NOMO-1 treated with dmso at 0.1 percent for 144 hours (cell line): ENCODE results near the gene LRRC47.
A peak's percentile ranks its signal among the peaks of the same experiment; 100 is the strongest.

Experiments used
- DNase-seq: peaks from one replicate; lab custom pipeline; 2025; ENCODE audit not compliant: unreplicated experiment; lab: John Stamatoyannopoulos, UW

Gene LRRC47

DNA sequence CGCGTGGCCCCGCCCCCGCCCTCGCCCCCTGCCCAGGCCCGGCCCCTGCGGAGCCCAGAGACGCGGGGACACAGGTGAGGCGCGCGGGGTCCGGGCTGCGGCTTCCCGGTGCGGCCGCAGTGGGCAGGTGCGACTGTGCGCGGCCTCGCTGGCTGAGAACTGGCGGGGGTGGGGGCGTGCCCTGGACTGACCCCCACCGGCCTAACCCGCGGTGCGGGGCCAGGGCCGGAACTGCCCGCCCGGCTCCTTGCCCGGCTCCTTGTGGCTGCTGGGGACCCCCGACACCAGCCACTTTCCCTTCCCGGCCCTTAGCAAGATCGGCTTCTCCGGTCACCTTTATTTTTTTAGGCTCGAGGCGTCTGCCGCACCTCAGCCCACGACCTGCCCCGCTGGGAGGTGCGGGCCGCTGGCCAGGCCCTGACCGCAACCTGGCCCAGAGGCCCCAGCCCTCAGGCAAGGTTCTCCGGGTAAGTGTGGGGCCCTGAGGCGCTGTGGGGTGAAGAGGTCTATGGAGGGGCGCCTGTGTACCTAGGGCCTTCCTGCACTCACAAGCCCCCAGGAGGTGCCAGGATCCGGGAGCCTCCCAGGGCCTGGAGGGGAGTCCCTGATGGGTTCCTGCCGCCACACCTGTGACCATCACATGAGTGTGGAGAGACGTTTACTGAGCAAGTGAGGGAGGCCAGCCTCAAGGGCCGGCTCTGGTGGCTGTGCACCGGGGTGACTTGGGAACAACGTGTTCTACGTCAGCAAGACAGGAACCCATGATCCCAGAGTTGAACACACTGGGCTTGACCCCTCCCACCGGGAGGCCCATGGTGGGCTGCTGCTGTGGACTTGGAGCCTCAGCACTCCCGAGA is 23.4 kb downstream of the LRRC47 start, which contains the start of gene SMIM1:
TSS of gene SMIM1 (plus strand) at position 35 of the 857 bp plus-strand sequence. CDS start 2,625 bp downstream, outside the sequence.
- no peak for DNase-seq

DNA sequence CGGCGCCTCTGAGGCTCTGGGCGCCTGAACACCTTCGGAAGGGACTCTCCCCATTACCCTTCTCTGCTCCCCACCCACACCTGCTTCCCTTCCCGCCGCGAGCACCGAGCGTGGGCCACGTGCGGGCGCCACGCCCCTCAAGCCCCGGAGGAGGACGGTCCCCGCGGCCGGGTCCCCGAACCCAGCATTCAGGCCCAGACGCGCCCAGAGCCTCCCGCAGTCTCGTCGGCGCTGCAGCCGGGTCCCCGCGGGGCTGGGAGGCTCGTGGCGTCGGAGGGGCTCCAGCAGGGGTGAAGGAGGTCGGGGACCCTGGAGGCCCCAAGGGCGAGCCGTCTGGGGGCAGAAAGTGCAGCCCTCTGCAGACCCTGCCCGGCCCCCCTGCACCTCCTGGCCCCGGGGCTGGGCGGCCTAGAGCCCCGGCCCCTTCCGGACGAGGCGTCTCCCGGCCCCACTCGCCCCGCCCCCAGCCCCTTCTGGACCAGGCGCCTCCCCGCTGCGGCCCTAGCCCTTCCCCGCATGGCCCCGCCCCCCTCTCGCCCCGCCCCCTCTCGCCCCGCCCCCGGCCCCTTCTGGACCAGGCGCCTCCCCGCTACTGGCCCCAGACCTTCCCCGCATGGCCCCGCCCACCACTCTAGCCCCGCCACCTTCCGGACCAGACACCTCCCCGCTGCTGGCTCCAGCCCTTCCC is 24.1 kb downstream of the LRRC47 start:
- DNase-seq: peak; percentile 78

DNA sequence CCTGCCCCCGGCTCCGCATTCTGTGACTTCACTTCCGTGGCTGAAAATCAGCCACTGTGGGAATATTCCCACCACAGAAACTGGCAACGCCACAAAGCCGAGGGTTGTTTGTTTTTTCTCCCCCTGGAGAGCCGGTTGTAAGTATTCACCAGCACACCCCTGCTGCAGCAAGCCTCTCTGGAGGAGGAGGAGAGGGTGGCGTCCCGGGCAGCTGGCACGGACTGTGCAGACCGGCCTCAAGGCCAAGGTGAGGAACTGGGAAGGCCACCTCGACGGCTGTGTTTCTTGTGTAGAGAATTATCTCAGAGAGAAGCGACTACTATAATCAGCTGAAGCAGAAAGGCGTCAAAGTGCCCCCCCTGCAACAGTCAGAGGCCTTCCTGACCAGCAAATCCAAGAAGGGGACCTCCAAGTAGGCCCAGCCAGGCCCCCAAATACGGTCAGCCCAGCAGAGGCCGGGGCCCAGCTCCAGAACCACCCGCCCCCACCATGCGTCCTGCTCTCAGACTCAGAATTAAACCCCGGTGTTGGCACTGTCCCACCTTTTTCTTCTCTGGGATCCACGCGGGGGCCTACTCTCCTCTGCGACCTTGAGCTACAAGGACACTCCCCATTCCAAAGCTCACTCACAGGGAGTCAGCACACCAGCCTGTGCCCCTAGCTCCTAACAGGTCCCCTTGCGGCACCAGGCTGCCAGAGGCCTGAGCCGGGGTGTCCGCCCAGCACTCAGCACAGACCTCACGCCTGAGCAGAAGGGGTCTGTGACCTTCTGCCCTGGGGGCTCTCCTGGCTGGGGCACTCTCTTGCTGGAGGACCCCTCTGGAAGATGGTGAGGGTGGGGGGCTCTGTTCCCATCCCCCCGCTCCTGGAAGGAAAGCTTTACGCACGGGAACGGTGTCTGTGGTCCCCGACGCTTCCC is 24.9 kb downstream of the LRRC47 start:
- no peak for DNase-seq

DNA sequence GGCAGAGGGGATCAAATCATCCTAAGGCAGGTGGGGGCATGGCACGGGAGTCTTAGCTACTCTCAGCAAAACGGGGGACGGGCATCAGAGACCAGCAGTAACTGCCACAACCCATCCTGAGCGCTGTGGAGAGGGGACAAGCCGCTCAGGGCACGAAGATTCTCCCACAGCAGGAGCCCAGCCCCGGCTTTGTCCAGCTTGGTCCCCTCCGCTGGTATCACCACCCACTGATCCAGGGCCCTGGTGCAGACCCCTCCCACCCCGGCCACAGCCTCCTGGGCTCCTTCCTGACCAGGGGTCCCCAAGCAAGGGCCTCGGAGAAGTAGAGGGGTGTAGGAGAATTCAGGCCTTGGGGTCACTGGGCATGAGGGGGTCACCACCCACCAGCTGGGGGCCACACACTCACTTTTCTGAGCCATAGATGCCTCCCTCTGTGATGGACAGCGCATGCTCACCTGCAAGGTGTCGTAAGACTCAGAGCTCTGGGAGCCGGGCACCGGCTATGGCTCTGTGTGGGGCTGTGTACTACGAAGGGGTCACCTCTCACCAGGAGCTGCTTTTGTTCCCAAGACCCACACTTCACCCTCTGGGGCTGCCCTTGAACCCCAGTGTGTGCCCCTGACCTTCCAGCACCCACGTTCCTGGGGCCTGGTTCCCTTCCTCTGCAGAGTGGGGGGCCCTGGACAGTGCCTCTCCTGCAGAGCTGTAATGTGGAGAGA is 26.1 kb downstream of the LRRC47 start:
- no peak for DNase-seq

DNA sequence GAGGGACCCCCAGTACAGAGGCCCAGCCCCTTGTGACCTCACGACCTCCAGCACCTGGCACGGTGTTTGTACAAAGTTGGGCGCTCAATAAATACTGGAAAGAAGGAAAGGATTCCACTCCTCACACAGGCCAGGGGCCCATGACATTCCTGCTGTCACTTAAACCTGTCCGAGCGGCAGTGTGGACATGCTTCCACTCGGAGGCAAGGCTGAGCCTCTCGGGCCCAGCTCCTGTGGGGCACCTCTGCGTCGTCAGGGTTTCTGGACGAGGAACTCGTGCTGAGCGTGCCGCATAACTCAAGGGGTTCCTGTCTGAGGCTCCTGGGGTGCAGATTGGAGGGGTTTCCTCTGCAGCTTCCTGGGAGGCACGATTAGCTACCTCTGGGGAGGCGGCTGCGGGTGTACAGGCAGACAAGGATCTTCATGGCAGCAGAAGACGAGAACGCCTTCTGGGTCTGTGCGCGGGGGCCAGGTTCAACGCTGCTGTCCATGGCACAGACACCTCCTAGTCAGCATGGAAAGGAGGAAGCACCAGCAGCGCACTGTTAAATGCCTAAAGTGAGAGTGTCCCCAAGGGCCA is 27.4 kb downstream of the LRRC47 start:
- no peak for DNase-seq

DNA sequence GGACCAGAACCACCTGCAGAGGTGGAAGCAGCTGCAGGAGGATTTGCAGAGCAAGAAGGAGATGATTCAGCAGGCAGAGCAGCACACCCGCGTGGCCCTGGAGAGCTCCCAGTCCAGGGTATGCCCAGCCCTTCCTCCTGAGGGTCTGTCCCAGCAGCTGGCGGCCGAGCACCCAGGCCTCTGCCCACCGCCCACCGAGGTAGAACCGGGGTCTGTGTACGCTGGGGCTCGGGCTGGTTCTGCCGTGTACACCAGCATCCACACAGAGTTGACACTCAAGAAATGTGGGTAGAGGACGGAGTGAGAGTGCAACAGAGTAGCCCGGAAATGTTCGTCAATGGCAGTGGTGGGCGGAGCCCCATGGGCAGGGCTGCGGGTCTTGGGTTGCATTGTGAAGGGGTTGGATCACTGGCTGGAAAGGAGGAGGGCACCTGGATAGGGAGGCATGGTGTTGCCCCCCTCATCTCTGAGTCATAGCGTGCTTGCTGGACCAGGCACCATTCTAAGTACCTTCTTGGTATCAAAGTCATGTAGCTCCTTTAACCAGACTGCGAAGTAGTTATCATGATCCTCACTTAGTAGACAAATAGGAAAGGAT is 28.9 kb downstream of the LRRC47 start:
- DNase-seq: no peak

DNA sequence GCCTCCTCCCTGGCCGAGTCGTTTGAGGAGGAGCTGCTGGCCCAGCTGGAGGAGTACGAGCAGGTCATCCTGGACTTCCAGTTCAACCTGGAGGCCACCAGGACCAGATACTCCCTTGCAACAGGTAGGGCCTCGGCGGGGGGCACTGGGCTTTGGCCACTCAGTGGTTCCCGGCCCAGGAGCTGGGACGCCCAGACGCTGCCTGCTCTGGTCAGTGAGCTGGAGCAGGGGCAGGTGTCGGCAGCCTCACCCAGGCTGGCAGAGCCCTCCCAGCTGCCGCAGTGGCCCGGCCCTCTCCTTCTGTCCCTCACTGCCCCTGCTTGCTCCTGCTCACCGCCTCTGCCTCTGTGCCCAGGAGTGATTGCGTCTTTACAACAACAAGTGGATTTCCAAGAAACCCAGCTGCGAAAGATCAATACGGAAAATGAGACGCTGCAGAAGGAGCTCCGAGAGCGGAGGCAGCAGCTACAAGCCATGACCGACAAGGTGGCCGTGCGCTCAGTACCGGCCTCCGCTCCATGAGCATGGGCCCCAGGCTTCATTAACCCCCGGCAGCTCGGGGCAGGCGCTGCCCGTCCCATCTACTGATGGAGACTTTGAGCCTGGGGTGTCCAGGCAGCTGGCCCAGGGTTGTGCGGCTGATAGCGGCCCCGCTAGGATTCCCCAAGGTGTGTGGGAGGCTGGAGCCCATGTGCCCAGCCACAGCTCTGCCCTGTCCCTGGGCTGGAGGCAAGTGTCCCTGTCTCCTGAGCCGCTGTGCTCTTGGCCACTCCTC is 32.8 kb downstream of the LRRC47 start:
- DNase-seq: no peak

DNA sequence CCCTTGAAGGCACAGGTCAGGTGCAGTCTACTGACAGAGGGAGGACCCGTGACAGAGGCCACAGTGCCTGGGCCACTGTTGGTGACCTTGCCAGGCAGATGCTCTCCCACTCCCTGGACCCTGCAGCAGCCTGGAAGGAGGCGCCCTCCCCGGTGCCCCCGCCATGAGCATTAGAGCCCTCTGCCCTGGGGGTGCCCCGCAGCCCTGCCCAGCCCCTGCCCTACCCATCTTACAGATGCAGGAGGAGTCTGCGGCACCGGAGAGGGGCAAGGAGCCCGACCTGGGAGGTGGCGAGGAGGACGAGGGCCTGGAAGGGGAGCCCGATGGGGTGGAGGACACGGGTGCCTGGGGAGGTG is 33.4 kb downstream of the LRRC47 start:
- no peak for DNase-seq

DNA sequence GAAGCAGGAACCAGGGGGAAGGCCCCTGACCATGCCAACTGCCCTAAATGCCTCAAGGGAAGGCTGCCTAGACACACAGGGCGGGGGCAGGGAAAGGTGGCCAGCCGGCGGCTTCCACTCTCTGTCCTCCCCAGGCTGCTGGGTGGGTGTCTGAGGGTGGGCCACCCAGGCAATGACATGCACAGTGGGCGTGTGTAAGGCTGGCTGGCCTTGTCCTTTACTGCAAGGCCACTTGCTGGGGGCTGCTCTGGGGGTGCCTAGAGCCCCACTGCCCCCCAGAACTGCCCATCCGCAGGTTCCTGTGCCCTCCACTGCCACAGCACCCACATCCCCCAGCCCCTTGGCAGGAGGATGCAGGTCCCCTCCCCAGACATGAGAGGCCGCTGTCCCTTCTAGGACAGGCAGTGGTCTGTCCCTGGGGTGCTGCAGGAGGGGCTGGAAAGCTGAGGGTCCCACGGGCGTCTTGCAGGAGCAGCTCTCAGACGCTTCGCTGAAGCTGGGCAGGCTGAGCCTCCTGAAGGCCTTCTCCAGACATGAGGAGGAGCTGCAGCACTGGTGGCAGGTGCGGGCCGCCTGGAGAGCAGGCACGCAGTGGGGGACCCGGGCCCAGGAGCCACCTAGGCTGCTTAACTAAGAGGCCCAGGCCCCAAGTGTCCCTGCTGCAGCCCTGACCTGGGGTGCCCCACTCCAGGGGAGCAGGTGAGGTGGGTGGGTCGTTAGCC is 34.0 kb downstream of the LRRC47 start:
- DNase-seq: no peak

DNA sequence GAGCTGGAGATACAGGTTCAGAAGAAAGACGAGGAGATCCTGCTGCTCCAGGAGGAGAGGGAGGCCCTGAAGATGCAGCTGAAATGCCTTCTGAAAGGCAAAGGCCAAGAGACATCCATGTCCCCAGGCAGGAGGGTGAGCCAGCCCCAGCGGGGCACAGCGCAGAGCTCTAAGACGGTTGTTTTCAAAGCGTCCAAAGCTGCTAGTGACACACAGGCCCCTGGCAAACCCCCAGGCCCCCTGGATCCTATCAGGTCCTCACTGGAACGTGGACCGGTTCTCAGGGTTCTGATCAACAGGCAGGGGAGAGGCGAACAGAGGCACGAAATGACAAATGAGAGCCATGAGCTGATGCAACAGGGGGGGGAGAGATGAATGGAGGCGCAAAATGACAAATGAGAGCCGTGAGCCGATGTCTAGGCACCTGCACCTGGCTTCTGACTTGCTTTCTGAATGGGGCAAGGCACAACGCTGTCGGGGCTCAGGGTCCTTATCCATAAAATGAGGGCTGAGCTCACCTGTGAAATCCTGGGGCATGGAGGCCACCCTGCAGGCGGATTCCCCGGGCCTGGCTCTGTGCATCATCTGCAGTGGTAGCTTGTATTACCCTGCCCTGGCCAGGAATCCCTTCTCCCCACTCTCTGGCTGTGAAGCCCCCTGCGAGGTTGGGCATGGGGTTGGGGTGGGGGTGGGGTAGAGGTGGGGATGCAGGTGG is 34.8 kb downstream of the LRRC47 start:
- no peak for DNase-seq

DNA sequence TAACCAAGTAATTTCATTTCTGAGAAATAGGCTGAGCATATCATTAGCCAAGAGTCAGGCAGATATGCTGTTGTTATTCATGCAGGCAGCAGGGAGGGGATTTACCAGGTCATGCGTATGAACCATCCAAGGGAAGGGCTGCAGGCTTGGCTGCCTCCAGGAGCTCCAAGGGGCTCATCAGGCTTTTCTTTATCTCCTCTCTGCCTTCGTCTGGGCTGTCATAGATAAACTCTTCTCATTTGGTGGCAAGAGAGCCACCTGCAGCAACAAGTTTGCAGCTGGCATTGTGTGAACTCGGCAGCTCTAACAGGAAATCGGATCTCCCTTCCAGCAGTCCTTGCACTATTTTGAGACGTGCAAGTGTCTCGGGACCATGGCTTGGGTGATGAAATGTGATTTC is 36.5 kb downstream of the LRRC47 start:
- no peak for DNase-seq

DNA sequence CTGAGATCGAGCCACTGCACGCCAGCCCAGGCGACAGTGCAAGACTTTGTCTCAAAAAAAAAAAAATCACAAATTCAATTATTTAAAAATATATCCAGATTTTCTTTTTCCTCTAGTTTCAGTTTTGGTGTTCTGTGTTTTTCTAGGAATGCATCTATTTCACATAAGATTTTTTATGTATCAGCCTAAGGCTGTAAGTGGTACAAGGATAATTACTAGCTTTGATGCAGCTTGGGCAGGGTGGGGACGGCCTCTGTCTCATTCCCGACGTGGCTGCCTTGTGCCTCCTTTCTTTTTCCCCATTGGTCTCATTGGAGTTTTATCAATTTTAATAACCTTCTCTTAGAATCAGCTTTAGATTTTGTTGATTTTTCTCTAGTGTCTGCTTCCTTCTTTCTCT is 37.1 kb downstream of the LRRC47 start:
- DNase-seq: no peak

DNA sequence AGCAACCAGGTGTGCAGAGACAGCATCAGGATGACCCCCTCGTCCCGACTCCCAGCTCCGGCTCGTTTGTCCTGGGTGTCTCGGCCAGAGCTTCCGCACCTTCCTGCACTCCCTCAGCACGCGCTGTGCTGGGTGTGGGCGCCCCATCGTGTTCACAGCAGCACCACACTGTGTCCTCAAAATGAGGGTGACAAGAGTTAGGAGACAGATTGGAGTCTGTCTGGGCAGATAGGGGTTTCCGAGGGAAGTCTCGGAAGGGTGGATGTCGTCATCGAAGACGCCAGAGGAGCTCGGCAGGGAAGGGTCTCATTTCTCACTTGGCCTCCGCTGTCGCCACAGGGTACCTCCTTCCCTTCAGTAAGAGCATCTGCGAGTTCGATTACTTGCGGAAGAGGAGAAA is 39.9 kb downstream of the LRRC47 start:
- DNase-seq: no peak

DNA sequence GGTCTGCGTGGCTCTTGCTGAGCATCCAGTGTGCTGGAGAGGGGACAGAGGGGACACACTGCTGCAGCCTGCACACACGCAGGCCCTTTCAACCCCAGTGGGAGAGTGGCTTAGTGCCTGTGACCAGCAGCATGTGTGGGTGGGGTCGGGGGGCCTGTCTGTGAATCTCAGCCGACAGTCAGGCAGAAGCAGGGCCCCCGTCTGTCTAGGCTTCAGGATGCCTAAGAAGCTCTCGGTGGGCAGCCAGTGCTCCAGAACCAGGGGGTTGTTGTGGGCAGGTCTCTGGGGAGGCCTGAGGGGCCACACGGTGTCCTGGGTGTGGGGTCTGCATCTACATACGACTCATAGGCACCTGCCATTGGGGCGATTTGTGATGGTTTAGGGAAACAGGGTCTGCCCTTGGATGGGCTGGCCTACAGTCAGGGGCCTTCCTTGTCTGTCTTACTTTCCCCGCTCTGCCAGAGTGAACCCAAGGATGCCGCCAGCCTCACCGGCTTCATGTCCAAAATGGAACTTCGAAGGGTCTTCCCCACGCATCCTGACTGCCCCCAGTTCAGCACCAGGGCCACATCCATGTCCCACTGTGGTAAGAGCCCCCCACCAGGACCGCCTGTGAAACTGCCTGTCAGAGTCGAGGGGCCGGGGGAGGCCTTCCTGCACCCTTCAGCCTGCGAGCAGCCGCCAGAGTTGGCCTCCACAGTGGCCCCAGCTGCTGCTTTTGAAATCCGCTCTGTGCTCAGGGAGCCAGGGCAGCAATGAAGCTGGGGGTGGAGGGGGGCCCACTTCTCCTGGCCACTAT is 42.4 kb downstream of the LRRC47 start:
- no peak for DNase-seq

DNA sequence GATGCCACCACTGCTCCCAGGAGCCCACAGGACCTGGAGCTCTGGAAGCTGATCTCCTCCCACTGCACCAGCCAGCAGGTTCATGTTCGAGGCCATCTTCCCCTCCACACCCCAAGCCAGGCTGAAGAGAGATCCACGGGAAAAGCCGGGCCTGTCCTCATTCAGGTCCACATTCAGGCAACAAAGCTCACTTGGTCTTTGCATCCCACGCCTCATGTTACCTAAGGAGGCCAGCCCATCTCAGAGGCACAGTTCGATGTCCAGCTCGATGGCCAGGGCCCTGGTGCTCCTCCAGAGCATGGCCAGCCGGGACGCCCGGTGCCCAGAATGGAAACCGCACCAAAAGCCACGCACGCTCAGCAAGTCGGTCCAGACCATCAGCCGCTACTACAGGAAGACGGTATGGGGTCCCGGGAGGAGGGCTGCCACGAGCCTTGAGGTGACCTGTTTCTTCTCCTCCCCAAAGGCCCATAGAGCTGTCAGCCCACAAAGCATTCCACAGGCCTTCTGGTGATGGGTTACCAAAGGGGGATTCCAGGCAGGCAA is 43.8 kb downstream of the LRRC47 start, which contains the start of gene CCDC27:
TSS of gene CCDC27 (plus strand) at position 51 of the 546 bp plus-strand sequence. CDS start at position 83, 32 bp downstream.
- no peak for DNase-seq

DNA sequence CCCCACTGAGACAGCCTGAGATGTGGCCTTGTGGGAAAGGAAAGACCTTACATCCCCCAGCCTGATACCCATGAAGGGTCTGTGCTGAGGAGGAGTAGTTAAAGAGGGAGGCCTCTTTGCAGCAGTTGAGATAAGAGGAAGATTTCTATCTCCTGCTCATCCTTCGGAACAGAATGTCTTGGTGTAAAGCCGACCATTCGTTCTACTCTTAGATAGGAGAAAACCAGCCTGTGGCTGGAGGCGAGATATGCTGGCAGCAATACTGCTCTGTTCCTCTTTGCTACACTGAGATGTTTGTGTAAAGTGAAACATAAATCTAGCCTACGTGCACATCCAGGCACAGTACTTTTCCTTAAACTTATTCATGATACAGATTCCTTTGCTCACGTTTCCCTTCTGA is 45.6 kb downstream of the LRRC47 start:
- no peak for DNase-seq

DNA sequence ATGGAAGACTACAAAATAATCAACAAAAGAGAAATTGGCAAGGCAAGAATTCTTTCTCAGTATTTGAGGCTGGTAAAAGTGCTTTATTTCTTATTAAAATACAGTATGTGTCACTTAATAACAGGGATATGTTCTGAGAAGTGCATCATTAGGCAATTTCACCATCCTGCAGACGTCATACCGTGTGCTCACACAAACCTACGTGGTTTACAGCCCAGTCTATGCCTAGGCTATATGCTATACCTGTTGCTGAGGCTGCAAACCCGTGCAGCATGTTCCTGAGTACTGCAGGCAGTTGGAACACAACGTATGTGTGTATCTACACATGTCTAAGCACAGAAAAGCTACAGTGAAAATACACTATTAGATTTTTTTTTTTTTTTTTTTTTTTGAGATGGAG is 46.8 kb downstream of the LRRC47 start:
- DNase-seq: no peak
